HepG2 (cell line): ENCODE data around the gene TCF12. TPM values are rescaled to one million over a fixed set of nuclear protein-coding genes. Genes with fewer than 3 reads are reported as not detected.
A peak's percentile ranks its signal among the peaks of the same experiment; 100 is the strongest.

Source experiments
- CHCHD3 ChIP-seq: sonication (generic); formaldehyde crosslinking; IDR thresholded peaks from 2 replicates; pipeline ENCODE4 v1.8.0; 2022; ENCODE audit warnings: mild to moderate bottlenecking, missing genetic modification reagents, moderate library complexity
- FOXA3 ChIP-seq: IDR thresholded peaks from 2 replicates; pipeline ENCODE4 v1.6.1; 2016; ENCODE audit warnings: missing genetic modification reagents, missing compliant biosample characterization
- GATAD1 ChIP-seq: IDR thresholded peaks from 2 replicates; pipeline ENCODE4 v1.6.1; 2016; ENCODE audit warnings: missing genetic modification reagents, missing compliant biosample characterization
- KDM1A ChIP-seq: IDR thresholded peaks from 2 replicates; pipeline ENCODE4 v1.6.1; 2016; ENCODE audit warnings: missing compliant biosample characterization
- KMT2B ChIP-seq: IDR thresholded peaks from 2 replicates; pipeline ENCODE4 v1.6.1; 2016; ENCODE audit warnings: missing genetic modification reagents, missing compliant biosample characterization
- MXD4 ChIP-seq: IDR thresholded peaks from 2 replicates; pipeline ENCODE4 v1.6.1; 2016; ENCODE audit warnings: mild to moderate bottlenecking, missing biosample characterization, missing genetic modification reagents
- U2AF2 ChIP-seq: fragments of 200-400 bp; formaldehyde crosslinking; IDR thresholded peaks from 2 replicates; pipeline ENCODE4 v1.6.1; 2017; ENCODE audit warnings: low read depth, mild to moderate bottlenecking, low read length
- ZNF703 ChIP-seq: sonication (generic); formaldehyde crosslinking; IDR thresholded peaks from 2 replicates; pipeline ENCODE4 v1.5.1; 2020; ENCODE audit warnings: missing genetic modification reagents, mild to moderate bottlenecking, moderate library complexity, borderline replicate concordance
- ZSCAN29 ChIP-seq: sonication (generic); formaldehyde crosslinking; conservative IDR thresholded peaks from 2 replicates; pipeline ENCODE4 v1.4.0; 2020; ENCODE audit warnings: mild to moderate bottlenecking, missing genetic modification reagents
- polyA plus RNA-seq, 8 experiments: library from polyadenylated mRNA; depleted of rRNA in 3 of 8; stranded (reverse) in 7 of 8; unstranded in 1 of 8; fragments of >200 nt; fragmentation: Illumina TruSeq in 4 of 8; extraction: Trizol in 4 of 8; gene quantifications; 2 replicates each; pipeline versions ENCODE4 v1.2.1 to v1.2.3, GENCODE V29; 2011 to 2016; ENCODE audit warnings: low read depth in 4 of 8, missing spikeins in 1 of 8, mixed read lengths in 1 of 8; ENCODE audit not compliant: insufficient read depth in 1 of 8
- total RNA-seq, 5 experiments: library from RNA; depleted of rRNA; stranded (reverse); fragments of >200 nt; fragmentation: Illumina TruSeq; extraction: Trizol; gene quantifications; 2 replicates each; pipeline ENCODE4 v1.2.3, GENCODE V29; 2016; ENCODE audit warnings: low read depth in 1 of 5
- TF ChIP-seq, protein P1 (sequence below): IDR thresholded peaks from 2 replicates; pipeline ENCODE4 v1.6.1; 2016; ENCODE audit warnings: low read depth, missing genetic modification reagents, missing compliant biosample characterization
- TF ChIP-seq, protein P2 (sequence below): sonication (generic); formaldehyde crosslinking; IDR thresholded peaks from 2 replicates; pipeline ENCODE4 v1.5.0; 2020; ENCODE audit warnings: mild to moderate bottlenecking, missing genetic modification reagents, moderate library complexity
- TF ChIP-seq, protein P3 (sequence below): sonication (generic); formaldehyde crosslinking; IDR thresholded peaks from 2 replicates; pipeline ENCODE4 v1.8.0; 2022; ENCODE audit warnings: mild to moderate bottlenecking, missing genetic modification reagents

The TCF12 gene
- total and polyA plus RNA-seq, 2 of the 13 experiments (the other 11 are each of a cell fraction or from before 2014, with no cell fraction given) = 48.6 to 51.1 TPM

DNA sequence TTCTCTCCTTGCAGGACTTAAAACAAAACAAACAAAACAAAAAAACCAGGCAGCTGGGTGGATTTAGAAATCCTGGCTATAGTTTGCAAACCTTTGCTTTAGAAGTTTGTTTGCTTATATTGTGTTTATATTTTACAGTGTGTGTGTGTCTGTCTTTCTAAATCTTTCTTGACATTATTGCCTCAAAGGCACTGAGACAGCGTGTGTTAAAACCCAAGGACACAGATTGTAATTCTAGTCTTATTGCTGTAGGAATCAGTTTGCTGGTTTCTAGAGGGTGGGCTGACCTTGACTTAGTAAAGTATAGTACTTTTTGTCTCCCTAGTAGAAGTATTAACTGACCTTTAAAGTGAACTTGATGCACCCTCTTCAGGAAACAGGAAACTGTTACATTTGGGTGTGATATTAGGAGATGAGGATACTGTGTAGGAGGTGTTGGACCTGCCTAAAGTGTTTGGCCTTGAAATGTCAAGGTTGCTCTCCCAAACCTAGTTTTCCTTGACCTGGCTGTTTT lies 71.0 kb downstream of the TCF12 start (continued):
- TF ChIP-seq, protein P1, sequence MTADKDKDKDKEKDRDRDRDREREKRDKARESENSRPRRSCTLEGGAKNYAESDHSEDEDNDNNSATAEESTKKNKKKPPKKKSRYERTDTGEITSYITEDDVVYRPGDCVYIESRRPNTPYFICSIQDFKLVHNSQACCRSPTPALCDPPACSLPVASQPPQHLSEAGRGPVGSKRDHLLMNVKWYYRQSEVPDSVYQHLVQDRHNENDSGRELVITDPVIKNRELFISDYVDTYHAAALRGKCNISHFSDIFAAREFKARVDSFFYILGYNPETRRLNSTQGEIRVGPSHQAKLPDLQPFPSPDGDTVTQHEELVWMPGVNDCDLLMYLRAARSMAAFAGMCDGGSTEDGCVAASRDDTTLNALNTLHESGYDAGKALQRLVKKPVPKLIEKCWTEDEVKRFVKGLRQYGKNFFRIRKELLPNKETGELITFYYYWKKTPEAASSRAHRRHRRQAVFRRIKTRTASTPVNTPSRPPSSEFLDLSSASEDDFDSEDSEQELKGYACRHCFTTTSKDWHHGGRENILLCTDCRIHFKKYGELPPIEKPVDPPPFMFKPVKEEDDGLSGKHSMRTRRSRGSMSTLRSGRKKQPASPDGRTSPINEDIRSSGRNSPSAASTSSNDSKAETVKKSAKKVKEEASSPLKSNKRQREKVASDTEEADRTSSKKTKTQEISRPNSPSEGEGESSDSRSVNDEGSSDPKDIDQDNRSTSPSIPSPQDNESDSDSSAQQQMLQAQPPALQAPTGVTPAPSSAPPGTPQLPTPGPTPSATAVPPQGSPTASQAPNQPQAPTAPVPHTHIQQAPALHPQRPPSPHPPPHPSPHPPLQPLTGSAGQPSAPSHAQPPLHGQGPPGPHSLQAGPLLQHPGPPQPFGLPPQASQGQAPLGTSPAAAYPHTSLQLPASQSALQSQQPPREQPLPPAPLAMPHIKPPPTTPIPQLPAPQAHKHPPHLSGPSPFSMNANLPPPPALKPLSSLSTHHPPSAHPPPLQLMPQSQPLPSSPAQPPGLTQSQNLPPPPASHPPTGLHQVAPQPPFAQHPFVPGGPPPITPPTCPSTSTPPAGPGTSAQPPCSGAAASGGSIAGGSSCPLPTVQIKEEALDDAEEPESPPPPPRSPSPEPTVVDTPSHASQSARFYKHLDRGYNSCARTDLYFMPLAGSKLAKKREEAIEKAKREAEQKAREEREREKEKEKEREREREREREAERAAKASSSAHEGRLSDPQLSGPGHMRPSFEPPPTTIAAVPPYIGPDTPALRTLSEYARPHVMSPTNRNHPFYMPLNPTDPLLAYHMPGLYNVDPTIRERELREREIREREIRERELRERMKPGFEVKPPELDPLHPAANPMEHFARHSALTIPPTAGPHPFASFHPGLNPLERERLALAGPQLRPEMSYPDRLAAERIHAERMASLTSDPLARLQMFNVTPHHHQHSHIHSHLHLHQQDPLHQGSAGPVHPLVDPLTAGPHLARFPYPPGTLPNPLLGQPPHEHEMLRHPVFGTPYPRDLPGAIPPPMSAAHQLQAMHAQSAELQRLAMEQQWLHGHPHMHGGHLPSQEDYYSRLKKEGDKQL (CRISPR knock-in tag) = no peak
- TF ChIP-seq FOXA3 (CRISPR knock-in tag) (peak; percentile 59; the same call in 1 of the 2 replicates), KMT2B (CRISPR knock-in tag) (no peak), GATAD1 (CRISPR knock-in tag) (no peak), MXD4 (CRISPR knock-in tag) (no peak), KDM1A (CRISPR knock-in tag) (no peak), U2AF2 (no peak), CHCHD3 (no peak), ZNF703 (CRISPR knock-in tag) (no peak), ZSCAN29 (CRISPR knock-in tag) (no peak)
- TF ChIP-seq, protein P2, sequence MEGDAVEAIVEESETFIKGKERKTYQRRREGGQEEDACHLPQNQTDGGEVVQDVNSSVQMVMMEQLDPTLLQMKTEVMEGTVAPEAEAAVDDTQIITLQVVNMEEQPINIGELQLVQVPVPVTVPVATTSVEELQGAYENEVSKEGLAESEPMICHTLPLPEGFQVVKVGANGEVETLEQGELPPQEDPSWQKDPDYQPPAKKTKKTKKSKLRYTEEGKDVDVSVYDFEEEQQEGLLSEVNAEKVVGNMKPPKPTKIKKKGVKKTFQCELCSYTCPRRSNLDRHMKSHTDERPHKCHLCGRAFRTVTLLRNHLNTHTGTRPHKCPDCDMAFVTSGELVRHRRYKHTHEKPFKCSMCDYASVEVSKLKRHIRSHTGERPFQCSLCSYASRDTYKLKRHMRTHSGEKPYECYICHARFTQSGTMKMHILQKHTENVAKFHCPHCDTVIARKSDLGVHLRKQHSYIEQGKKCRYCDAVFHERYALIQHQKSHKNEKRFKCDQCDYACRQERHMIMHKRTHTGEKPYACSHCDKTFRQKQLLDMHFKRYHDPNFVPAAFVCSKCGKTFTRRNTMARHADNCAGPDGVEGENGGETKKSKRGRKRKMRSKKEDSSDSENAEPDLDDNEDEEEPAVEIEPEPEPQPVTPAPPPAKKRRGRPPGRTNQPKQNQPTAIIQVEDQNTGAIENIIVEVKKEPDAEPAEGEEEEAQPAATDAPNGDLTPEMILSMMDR (CRISPR knock-in tag) = peak; percentile 54
- TF ChIP-seq, protein P3, sequence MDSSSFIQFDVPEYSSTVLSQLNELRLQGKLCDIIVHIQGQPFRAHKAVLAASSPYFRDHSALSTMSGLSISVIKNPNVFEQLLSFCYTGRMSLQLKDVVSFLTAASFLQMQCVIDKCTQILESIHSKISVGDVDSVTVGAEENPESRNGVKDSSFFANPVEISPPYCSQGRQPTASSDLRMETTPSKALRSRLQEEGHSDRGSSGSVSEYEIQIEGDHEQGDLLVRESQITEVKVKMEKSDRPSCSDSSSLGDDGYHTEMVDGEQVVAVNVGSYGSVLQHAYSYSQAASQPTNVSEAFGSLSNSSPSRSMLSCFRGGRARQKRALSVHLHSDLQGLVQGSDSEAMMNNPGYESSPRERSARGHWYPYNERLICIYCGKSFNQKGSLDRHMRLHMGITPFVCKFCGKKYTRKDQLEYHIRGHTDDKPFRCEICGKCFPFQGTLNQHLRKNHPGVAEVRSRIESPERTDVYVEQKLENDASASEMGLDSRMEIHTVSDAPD = no peak
